ENCODE data around the gene DPP10. TPM values are rescaled to one million over a fixed set of nuclear protein-coding genes. Genes with fewer than 3 reads are reported as not detected.

Gene DPP10
- total RNA-seq, 1 donor from 2014 or later, result 73.0 TPM

- H3K9me3 Mint-ChIP-seq, result peaks cover 5% of the 10 kb centered on the region
- H3K36me3 Mint-ChIP-seq, result no peaks in the 10 kb centered on the region
- no peak for DNase-seq (ENCODE audit: low spot score in 2 of 2, unreplicated experiment in 2 of 2)
- no peaks in the 10 kb centered on the region for H3K4me1 Mint-ChIP-seq
- TF ChIP-seq, protein P1, sequence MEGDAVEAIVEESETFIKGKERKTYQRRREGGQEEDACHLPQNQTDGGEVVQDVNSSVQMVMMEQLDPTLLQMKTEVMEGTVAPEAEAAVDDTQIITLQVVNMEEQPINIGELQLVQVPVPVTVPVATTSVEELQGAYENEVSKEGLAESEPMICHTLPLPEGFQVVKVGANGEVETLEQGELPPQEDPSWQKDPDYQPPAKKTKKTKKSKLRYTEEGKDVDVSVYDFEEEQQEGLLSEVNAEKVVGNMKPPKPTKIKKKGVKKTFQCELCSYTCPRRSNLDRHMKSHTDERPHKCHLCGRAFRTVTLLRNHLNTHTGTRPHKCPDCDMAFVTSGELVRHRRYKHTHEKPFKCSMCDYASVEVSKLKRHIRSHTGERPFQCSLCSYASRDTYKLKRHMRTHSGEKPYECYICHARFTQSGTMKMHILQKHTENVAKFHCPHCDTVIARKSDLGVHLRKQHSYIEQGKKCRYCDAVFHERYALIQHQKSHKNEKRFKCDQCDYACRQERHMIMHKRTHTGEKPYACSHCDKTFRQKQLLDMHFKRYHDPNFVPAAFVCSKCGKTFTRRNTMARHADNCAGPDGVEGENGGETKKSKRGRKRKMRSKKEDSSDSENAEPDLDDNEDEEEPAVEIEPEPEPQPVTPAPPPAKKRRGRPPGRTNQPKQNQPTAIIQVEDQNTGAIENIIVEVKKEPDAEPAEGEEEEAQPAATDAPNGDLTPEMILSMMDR (IDR thresholded peaks at IDR 0.05; ENCODE audit: unreplicated experiment), result no peak
- no peak overlapping the region for H3K27ac Mint-ChIP-seq
- peaks cover 6% of the 10 kb centered on the region for H3K27me3 Mint-ChIP-seq (ENCODE audit: low read depth)
- H3K4me3 Mint-ChIP-seq, result no peak overlapping the region
Observed at GRCh38 chr2:114922076-114922475, 479.6 kb downstream of the DPP10 start.

DNA sequence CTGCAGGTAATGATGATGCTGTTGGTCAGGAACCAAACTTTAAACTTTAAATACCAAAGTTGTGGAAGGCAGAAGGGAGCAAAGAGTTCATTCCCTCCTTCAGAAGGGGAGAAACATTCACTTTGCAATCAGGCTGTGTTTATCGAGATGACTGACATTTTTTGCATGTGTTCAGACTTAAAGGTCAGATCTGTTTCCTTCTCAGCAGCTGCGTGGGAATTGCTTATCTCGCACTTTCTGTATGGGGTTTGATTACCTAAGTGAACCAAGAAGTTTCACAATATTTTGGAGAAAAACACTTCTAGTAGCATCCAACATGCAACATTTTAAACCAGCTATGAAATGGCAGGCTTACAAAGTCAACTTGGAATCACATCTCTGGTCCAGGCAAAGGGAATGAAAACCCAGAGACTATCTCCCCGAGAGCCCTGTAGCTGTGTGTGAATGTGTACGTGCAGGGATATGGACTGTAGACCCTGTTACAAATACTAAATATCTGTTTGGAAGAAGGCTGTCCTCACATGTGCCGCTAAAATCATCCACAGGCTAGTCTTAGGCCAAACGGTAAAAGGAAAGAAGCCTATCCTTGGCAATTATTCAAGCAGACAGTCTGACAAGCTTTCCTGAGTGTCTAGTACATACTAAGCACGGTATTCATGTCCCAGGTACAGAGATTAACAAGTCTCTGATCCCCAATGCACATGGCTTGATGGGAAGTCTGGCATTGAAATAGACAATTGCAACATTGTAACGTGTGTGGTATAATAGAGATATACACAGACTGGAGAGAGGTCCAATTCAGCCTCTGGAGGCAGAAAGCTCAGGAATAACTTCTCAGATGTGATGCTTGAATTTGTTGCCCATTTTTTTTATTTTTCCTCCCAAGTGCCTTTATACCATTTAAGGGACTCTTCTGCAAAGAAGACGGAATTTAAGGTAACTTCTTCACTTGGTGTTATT, 483.1 kb downstream of the DPP10 start:
- no peaks in the 10 kb centered on the region for H3K36me3 Mint-ChIP-seq
- H3K4me1 Mint-ChIP-seq, result no peaks in the 10 kb centered on the region
- TF ChIP-seq, protein P1 (IDR thresholded peaks at IDR 0.05; ENCODE audit: unreplicated experiment), result no peak
- no peak for DNase-seq (ENCODE audit: low spot score in 2 of 2, unreplicated experiment in 2 of 2)
- H3K27ac Mint-ChIP-seq, result no peak overlapping the region
- no peak overlapping the region for H3K4me3 Mint-ChIP-seq
- peaks cover 29% of the 10 kb centered on the region for H3K9me3 Mint-ChIP-seq
- peaks cover 1% of the 10 kb centered on the region for H3K27me3 Mint-ChIP-seq (ENCODE audit: low read depth)

DNA sequence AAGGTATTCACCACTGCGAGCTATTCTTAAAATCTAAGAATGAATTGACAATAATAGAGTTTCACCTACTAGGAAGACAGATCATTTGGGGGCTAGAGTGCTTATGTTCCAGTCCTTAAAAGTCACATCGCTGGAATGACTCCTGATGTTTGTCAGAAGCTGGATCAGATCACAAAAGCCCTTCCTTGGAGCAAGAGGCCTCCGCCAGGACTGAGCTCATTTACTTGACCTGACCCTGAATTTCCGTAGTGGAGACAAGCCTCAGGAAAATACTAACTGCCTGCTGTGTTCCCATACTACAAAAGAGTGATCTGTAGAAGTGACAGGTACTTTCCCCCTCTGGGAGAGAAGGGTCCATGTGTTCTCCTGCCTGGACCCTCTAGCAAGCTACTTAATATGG, 483.9 kb downstream of the DPP10 start:
- Mint-ChIP-seq H3K4me3 (no peak overlapping the region), H3K4me1 (no peaks in the 10 kb centered on the region), H3K27me3 (ENCODE audit: low read depth) (no peaks in the 10 kb centered on the region), H3K27ac (no peak overlapping the region), H3K9me3 (peaks cover 29% of the 10 kb centered on the region), H3K36me3 (no peaks in the 10 kb centered on the region)
- TF ChIP-seq, protein P1 (IDR thresholded peaks at IDR 0.05; ENCODE audit: unreplicated experiment), result no peak
- no peak for DNase-seq (ENCODE audit: low spot score in 2 of 2, unreplicated experiment in 2 of 2)

GRCh38 chr2:114929225-114929624, 486.8 kb downstream of the DPP10 start:
- no peaks in the 10 kb centered on the region for H3K36me3 Mint-ChIP-seq
- peaks cover 29% of the 10 kb centered on the region for H3K9me3 Mint-ChIP-seq
- no peak overlapping the region for H3K4me3 Mint-ChIP-seq
- no peak overlapping the region for H3K27ac Mint-ChIP-seq
- DNase-seq (ENCODE audit: low spot score in 2 of 2, unreplicated experiment in 2 of 2), result no peak
- no peaks in the 10 kb centered on the region for H3K4me1 Mint-ChIP-seq
- H3K27me3 Mint-ChIP-seq (ENCODE audit: low read depth), result no peaks in the 10 kb centered on the region
- TF ChIP-seq, protein P1 (IDR thresholded peaks at IDR 0.05; ENCODE audit: unreplicated experiment), result no peak

DNA sequence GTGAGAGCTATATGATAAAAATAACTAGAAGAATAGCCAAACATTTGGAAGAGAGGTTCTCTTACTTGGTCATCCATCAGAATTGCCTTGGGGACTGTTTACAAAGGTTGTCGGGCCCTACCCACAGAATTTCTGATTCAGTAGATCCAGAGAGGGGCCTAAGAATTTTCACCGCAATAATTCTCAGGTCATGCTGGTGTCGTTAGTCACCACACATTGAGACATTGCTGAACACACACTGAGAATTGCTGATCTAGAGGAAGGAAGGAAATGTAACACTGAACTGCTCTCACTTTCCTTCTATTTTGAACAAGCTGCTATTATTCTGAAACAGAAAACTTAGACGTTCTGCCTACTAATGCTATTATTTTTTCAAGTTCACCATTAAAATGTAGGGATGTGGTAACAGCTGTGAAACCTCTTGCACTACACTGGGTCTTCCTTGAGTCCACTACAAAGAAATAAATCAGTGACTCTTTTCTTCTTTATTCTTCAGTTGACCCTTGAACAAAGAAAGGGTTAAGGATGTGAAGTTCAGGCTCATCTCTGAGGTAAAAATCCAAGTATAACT, 491.3 kb downstream of the DPP10 start:
- TF ChIP-seq, protein P1 (IDR thresholded peaks at IDR 0.05; ENCODE audit: unreplicated experiment), result no peak
- Mint-ChIP-seq H3K27me3 (ENCODE audit: low read depth) (peaks cover 2% of the 10 kb centered on the region), H3K36me3 (no peaks in the 10 kb centered on the region), H3K9me3 (peaks cover 14% of the 10 kb centered on the region), H3K4me1 (no peaks in the 10 kb centered on the region), H3K27ac (no peak overlapping the region), H3K4me3 (no peak overlapping the region)
- no peak for DNase-seq (ENCODE audit: low spot score in 2 of 2, unreplicated experiment in 2 of 2)
